HepG2 (cell line): ENCODE data around the gene KDM4B.

Experiments used
- CBFB ChIP-seq: sonication (generic); formaldehyde crosslinking; IDR thresholded peaks from 2 replicates; pipeline ENCODE4 v1.4.0; 2020; ENCODE audit warnings: missing genetic modification reagents
- CTCF ChIP-seq: sonication (generic); formaldehyde crosslinking; IDR thresholded peaks from 2 replicates; pipeline ENCODE4 v1.5.0; 2020; ENCODE audit warnings: mild to moderate bottlenecking, missing genetic modification reagents, moderate library complexity
- EZH2 ChIP-seq: conservative IDR thresholded peaks from 2 replicates; pipeline ENCODE4 v1.6.1; 2012; ENCODE audit warnings: mild to moderate bottlenecking, low read depth, low read length, moderate library complexity
- MAFF ChIP-seq: IDR thresholded peaks from 2 replicates; pipeline ENCODE4 v1.6.1; 2011; ENCODE audit warnings: low read depth, low read length, improper control_type of control experiment
- MTA3 ChIP-seq: sonication (generic); formaldehyde crosslinking; IDR thresholded peaks from 2 replicates; pipeline ENCODE4 v1.4.0; 2020; ENCODE audit warnings: missing genetic modification reagents
- SRF ChIP-seq: IDR thresholded peaks from 2 replicates; pipeline ENCODE4 v1.6.1; 2011; ENCODE audit warnings: mild to moderate bottlenecking, low read depth, low read length, moderate library complexity
- TAF15 ChIP-seq: fragments of 200-400 bp; formaldehyde crosslinking; IDR thresholded peaks from one replicate; pipeline ENCODE4 v1.6.1; 2018; ENCODE audit warnings: mild to moderate bottlenecking, low read depth, low read length; ENCODE audit not compliant: poor library complexity, severe bottlenecking
- ZNF282 ChIP-seq: fragments of 450-650 bp; IDR thresholded peaks from 2 replicates; pipeline ENCODE4 v1.6.1; 2018; ENCODE audit not compliant: partially characterized antibody
- ZNF557 ChIP-seq: sonication (generic); formaldehyde crosslinking; IDR thresholded peaks from 2 replicates; pipeline ENCODE4 v1.4.0; 2020; ENCODE audit warnings: missing genetic modification reagents

GRCh38 chr19:5059793-5060192 is 90.9 kb downstream of the KDM4B start:
- no peak for TF ChIP-seq SRF
- TF ChIP-seq TAF15, result no peak
- no peak for TF ChIP-seq MTA3 (CRISPR knock-in tag)
- TF ChIP-seq EZH2, result no peak
- no peak for TF ChIP-seq CBFB (CRISPR knock-in tag)
- TF ChIP-seq CTCF, result no peak
- TF ChIP-seq ZNF557 (CRISPR knock-in tag), result no peak
- no peak for TF ChIP-seq MAFF
- no peak for TF ChIP-seq ZNF282
